ENCODE measurements around the gene LYPD4. TPM values are rescaled to one million over a fixed set of nuclear protein-coding genes. Genes with fewer than 3 reads are reported as not detected.

The LYPD4 gene
- total RNA-seq: not detected

DNA sequence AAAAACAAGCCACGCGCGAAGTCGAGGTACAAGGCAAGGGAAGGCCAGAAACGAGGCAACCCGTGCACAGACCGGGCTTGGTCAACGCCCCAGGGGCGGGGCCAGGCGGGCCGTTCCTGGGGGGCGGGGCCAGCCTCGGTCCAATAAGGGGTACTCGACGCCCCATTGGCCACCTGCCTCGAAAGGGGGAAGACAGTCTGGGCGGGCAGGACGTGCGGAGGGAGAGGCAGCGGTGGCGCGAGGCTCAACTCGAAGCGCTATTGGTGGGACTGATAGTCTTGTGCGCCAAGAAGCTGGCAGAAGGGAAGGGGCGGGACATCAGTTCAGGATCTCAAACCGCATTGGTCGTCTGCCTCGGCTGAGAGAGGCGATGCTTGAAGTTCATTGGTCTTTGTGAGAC, at the start of gene LYPD4:
Gene LYPD4 (minus strand): TSS at position 83 of the 400 bp plus-strand sequence. CDS start 5,398 bp downstream, outside the sequence.
- Mint-ChIP-seq H3K4me1 (ENCODE audit: low read depth) (no peaks in the 10 kb centered on the region), H3K27me3 (ENCODE audit: low read depth) (peaks cover 3% of the 10 kb centered on the region), H3K4me3 (no peak within 1 kb of the TSS), H3K36me3 (ENCODE audit: insufficient read depth) (no peaks in the 10 kb centered on the region), H3K9me3 (no peaks in the 10 kb centered on the region)
- DNase-seq (no peak), ATAC-seq (peak in 1 of 2 donors; percentile 37)

DNA sequence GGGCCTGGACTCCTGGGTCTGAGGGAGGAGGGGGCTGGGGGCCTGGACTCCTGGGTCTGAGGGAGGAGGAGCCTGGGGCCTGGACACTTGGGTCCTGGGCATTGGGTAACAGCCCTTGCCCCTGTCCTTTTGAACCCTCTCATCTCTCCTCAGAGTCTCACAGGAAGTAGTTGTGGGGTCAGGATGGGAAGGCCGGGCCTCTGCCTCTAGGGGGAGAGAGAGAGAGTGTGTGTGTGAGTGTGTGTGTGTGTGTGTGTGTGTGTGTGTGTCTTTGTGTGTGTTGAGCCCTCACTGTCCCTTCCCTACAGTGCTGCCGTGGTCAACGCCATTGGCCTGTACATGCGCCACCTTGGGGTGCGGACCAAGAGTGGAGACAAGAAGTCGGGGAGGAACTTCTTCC, 49.4 kb upstream of the LYPD4 start:
- Mint-ChIP-seq H3K36me3 (ENCODE audit: insufficient read depth) (peaks cover 31% of the 10 kb centered on the region), H3K4me3 (no peak overlapping the region), H3K27me3 (ENCODE audit: low read depth) (no peaks in the 10 kb centered on the region), H3K9me3 (no peaks in the 10 kb centered on the region), H3K4me1 (ENCODE audit: low read depth) (peaks cover 64% of the 10 kb centered on the region)
- ATAC-seq (peak in 1 of 2 donors; percentile 47), DNase-seq (no peak)

DNA sequence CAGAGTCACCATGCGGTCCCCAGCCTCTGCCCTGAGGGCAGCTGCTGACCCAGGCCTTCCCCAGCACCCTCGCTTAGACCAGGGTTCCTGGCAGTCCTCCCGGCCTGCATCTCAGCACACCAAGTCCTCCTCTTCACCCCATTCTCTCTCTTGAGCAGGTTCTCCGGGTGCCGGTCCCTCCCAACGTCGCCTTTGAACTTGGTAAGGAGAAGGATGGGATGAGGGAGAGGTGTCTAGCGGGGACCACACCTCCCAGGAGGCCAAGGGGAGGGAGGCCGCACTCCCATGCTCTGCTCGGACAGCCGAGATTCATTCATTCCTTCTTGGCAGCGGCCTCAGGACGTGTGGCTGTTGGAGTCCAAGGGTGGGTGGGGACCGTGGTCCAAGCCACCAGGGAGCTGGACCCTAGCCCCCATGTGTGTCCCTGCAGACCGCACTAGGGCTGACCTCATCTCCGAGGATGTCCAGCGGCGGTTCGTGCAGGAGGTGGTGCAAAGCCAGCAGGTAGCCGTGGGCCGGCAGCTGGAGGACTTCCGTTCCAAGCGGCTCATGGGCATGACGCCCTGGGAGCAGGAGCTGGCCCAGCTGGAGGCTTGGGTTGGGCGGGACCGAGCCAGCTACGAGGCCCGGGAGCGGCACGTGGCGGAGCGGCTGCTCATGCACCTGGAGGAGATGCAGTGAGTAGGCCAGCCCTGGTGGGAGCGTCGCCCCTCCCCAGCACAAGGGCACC, 47.9 kb upstream of the LYPD4 start:
- no peak for DNase-seq
- no peaks in the 10 kb centered on the region for H3K27me3 Mint-ChIP-seq (ENCODE audit: low read depth)
- H3K9me3 Mint-ChIP-seq: no peaks in the 10 kb centered on the region
- H3K36me3 Mint-ChIP-seq (ENCODE audit: insufficient read depth): peaks cover 27% of the 10 kb centered on the region
- no peak for ATAC-seq
- peaks cover 65% of the 10 kb centered on the region for H3K4me1 Mint-ChIP-seq (ENCODE audit: low read depth)
- no peak overlapping the region for H3K4me3 Mint-ChIP-seq

GRCh38 chr19:41890936-41891335, 46.5 kb upstream of the LYPD4 start:
- DNase-seq (no peak), ATAC-seq (no peak)
- H3K9me3 Mint-ChIP-seq: no peaks in the 10 kb centered on the region
- H3K4me3 Mint-ChIP-seq: no peak overlapping the region
- no peaks in the 10 kb centered on the region for H3K27me3 Mint-ChIP-seq (ENCODE audit: low read depth)
- H3K4me1 Mint-ChIP-seq (ENCODE audit: low read depth): peaks cover 74% of the 10 kb centered on the region
- H3K36me3 Mint-ChIP-seq (ENCODE audit: insufficient read depth): peaks cover 31% of the 10 kb centered on the region

DNA sequence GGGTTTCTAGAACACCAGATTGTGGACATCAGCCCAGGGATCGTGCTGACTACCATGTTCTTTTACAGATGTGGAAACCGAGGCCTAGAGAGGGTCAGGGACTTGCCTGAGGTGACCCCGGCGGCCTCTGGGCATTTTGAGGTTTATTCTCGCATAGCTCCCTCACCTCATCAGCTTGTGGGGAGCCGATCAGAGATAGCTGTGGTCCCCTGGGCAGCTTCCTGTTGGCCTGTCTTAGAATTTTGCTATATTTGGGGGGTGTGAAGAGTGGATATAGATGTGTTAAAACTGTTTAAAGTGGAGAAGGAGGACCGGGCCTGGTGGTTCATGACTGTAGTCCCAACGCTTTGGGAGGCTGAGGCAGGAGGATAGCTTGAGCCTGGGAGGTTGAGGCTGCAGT, 45.4 kb upstream of the LYPD4 start:
- Mint-ChIP-seq H3K27me3 (ENCODE audit: low read depth) (no peaks in the 10 kb centered on the region), H3K9me3 (no peaks in the 10 kb centered on the region), H3K4me1 (ENCODE audit: low read depth) (peaks cover 75% of the 10 kb centered on the region), H3K4me3 (peak overlapping the region; percentile 99), H3K36me3 (ENCODE audit: insufficient read depth) (peaks cover 25% of the 10 kb centered on the region)
- DNase-seq (no peak), ATAC-seq (no peak)

DNA sequence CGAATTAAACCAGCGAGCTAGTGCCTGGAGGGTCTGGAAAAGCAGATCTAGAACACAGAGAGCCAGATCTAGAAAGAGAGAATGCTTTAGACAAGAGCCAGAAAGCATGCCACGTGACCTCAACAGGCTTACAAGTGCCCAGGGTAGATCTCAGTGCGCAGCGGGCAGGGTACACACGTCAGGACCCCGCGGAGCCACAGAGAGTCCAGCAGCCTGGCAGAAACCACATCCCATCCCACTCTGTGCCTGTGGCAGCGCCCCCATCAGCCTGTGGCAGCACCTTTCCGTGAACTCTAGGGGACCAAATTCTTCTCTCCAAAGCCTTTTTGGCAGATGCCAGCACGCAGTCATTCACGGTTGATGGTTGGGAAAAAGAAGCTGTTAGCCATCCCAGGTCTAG, 44.4 kb upstream of the LYPD4 start:
- Mint-ChIP-seq H3K4me3 (peak overlapping the region; percentile 99), H3K27me3 (ENCODE audit: low read depth) (no peaks in the 10 kb centered on the region), H3K4me1 (ENCODE audit: low read depth) (peaks cover 71% of the 10 kb centered on the region), H3K36me3 (ENCODE audit: insufficient read depth) (peaks cover 25% of the 10 kb centered on the region), H3K9me3 (no peaks in the 10 kb centered on the region)
- DNase-seq (no peak), ATAC-seq (no peak)

- Mint-ChIP-seq H3K27me3 (ENCODE audit: low read depth) (no peaks in the 10 kb centered on the region), H3K36me3 (ENCODE audit: insufficient read depth) (peaks cover 23% of the 10 kb centered on the region)
Observed at GRCh38 chr19:41887711-41888382, 43.4 kb upstream of the LYPD4 start.

DNA sequence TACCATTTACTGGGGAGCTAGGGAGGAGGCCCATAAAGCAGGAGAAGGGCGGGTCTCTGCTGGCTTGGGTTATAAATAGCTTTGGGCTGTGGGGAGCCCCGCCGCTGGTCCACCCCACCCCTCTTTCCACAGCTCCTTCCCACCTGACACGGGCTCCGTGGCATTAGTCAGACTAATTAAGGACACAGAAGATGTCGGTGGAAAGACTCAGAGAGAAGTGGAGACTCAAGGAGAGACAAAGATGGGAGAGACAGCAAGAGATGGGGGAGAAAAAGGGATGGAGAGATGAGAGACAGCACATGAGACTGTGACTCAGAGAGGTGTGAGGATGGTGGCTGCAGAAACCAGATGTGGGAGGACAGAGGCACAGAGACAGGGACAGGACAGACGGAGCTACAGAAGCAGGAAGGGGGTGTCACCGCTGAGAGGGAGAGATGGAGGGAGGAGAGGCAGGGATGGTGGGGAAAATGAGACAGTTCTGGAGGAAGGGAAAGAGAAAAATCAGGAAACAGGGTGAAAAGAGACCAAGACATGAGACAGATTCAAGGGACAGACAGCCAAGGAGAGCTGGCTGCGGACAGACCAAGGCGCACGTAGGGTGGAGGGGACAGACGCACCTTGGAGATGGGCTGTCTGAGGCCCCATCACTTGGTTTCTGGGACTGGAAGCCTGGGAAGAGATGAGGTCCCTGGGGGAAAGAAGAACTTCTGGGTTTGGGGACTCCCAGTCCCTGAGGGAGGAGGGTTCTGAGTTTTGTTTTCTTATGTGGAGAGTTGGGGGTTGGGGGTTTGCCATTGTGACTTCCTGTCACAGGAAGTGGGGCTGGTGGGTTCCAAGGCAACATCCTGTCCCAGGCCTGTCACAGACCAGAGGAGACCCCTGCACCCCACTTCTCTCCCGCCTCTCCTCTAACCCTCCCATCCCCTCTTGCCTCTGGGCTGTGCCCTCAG, 42.6 kb upstream of the LYPD4 start:
- no peaks in the 10 kb centered on the region for H3K9me3 Mint-ChIP-seq
- ATAC-seq (peak; percentile 44 to 49), DNase-seq (peak; percentile 50)
- peaks cover 22% of the 10 kb centered on the region for H3K36me3 Mint-ChIP-seq (ENCODE audit: insufficient read depth)
- peak overlapping the region; percentile 99 for H3K4me3 Mint-ChIP-seq
- peaks cover 67% of the 10 kb centered on the region for H3K4me1 Mint-ChIP-seq (ENCODE audit: low read depth)
- H3K27me3 Mint-ChIP-seq (ENCODE audit: low read depth): no peaks in the 10 kb centered on the region

More at GRCh38 chr19:41887711-41888382, 43.4 kb upstream of the LYPD4 start:
- ATAC-seq (peak; percentile 59 to 63), DNase-seq (peak; percentile 89)
- Mint-ChIP-seq H3K4me3 (peak overlapping the region; percentile 99), H3K4me1 (ENCODE audit: low read depth) (peaks cover 68% of the 10 kb centered on the region), H3K9me3 (no peaks in the 10 kb centered on the region)

GRCh38 chr19:41883821-41884733, 39.6 kb upstream of the LYPD4 start:
- peak overlapping the region; percentile 99 for H3K4me3 Mint-ChIP-seq
- no peaks in the 10 kb centered on the region for H3K9me3 Mint-ChIP-seq
- H3K27me3 Mint-ChIP-seq (ENCODE audit: low read depth): no peaks in the 10 kb centered on the region
- peaks cover 10% of the 10 kb centered on the region for H3K36me3 Mint-ChIP-seq (ENCODE audit: insufficient read depth)
- peaks cover 63% of the 10 kb centered on the region for H3K4me1 Mint-ChIP-seq (ENCODE audit: low read depth)
- ATAC-seq (peak; percentile 70 to 71), DNase-seq (peak; percentile 83)

- Mint-ChIP-seq H3K27me3 (ENCODE audit: low read depth) (no peaks in the 10 kb centered on the region), H3K36me3 (ENCODE audit: insufficient read depth) (peaks cover 7% of the 10 kb centered on the region), H3K4me3 (peak overlapping the region; percentile 99), H3K9me3 (no peaks in the 10 kb centered on the region), H3K4me1 (ENCODE audit: low read depth) (peaks cover 65% of the 10 kb centered on the region)
- DNase-seq (no peak), ATAC-seq (no peak)
Observed at GRCh38 chr19:41883463-41883820, 39.0 kb upstream of the LYPD4 start.

- Mint-ChIP-seq H3K4me1 (ENCODE audit: low read depth) (peaks cover 65% of the 10 kb centered on the region), H3K4me3 (peak within 1 kb of the TSS; percentile 99)
- peak in 1 of 2 donors; percentile 5 for ATAC-seq
Observed at GRCh38 chr19:41882568-41883462, 38.3 kb upstream of the LYPD4 start, which contains the start of gene ARHGEF1. Gene ARHGEF1 (plus strand): TSS chr19:41883184. CDS start chr19:41888083, 4,899 bp downstream.

DNA sequence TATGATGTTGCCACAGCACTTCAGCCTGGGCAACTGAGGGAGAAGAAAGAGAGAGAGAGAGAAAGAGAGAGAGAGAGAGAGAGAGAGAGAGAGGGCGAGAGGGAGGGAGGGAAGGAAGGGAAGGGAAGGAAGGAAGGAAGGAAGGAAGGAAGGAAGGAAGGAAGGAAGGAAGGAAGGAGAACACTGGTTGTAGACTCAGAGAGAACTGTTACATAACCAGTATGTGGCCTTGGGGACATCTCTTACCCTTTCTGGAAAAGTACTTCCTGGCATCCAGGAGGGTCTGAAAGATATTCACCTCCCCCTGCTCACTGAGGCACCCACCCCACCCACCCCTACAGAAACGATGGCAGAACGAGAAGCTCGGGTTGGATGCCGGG, 35.8 kb upstream of the LYPD4 start:
- H3K36me3 Mint-ChIP-seq (ENCODE audit: insufficient read depth): no peaks in the 10 kb centered on the region
- H3K4me3 Mint-ChIP-seq: peak overlapping the region; percentile 24
- no peak for ATAC-seq
- H3K4me1 Mint-ChIP-seq (ENCODE audit: low read depth): peaks cover 68% of the 10 kb centered on the region
- H3K27me3 Mint-ChIP-seq (ENCODE audit: low read depth): no peaks in the 10 kb centered on the region
- DNase-seq: no peak
- H3K9me3 Mint-ChIP-seq: no peaks in the 10 kb centered on the region

More at GRCh38 chr19:41882568-41883462, 38.3 kb upstream of the LYPD4 start, which contains the start of gene ARHGEF1:
- Mint-ChIP-seq H3K36me3 (ENCODE audit: insufficient read depth) (peaks cover 4% of the 10 kb centered on the region), H3K9me3 (no peaks in the 10 kb centered on the region), H3K27me3 (ENCODE audit: low read depth) (no peaks in the 10 kb centered on the region)
- peak; percentile 46 for DNase-seq
